PC-3 (cell line): ENCODE data around the gene LRRC7. TPM values are rescaled to one million over a fixed set of nuclear protein-coding genes. Genes with fewer than 3 reads are reported as not detected.

ENCODE experiments used
- ATAC-seq: fragments of 200-7000 bp; cut with Tn5 transposase; 2 replicates; pipeline ENCODE4 v1.9.1; 2020; ENCODE audit warnings: mild to moderate bottlenecking, moderate library complexity
- BruUV-seq: library from RNA; stranded (reverse); fragments of 400-500 nt; replicated peaks from 2 replicates; lab custom pipeline; 2021; lab: Mats Ljungman, UMichigan
- CTCF ChIA-PET: fragments of 300-600 bp; sonication (Branson Sonifier 250); formaldehyde crosslinking; loops from one replicate; lab custom pipeline; 2022; ENCODE audit warnings: antibody characterized with exemption; lab: Charles Lee
- POLR2A ChIA-PET: fragments of 300-600 bp; sonication (Branson Sonifier 250); formaldehyde crosslinking; loops from one replicate; lab custom pipeline; 2022; ENCODE audit warnings: antibody characterized with exemption; ENCODE audit not compliant: unreplicated experiment; lab: Charles Lee
- DNase-seq: peaks from one replicate; pipeline ENCODE4 v3.0.0-alpha.2; 2015
- H2AFZ ChIP-seq: fragments of 300-600 bp; sonication (generic); 2 replicates; pipeline ENCODE4 v1.6.0; 2016; ENCODE audit warnings: antibody characterized with exemption, low read length
- H3F3A ChIP-seq: fragments of 300-600 bp; sonication (generic); one replicate; pipeline ENCODE4 v1.6.0; 2017; ENCODE audit warnings: antibody characterized with exemption, low read length, control low read depth, mild to moderate bottlenecking; ENCODE audit not compliant: unreplicated experiment
- H3K27ac ChIP-seq: fragments of 300-600 bp; sonication (generic); 2 replicates; pipeline ENCODE4 v1.5.1; 2016; ENCODE audit warnings: mild to moderate bottlenecking, low read length
- H3K27me3 ChIP-seq: fragments of 300-600 bp; sonication (generic); 2 replicates; pipeline ENCODE4 v1.6.1; 2016; ENCODE audit warnings: low read length, mixed read lengths
- H3K36me3 ChIP-seq: fragments of 300-600 bp; sonication (generic); 2 replicates; pipeline ENCODE4 v1.6.1; 2016; ENCODE audit warnings: low read depth, mixed run types, low read length, mixed read lengths
- H3K4me1 ChIP-seq: fragments of 300-600 bp; sonication (generic); 2 replicates; pipeline ENCODE4 v1.5.1; 2016; ENCODE audit warnings: low read length; ENCODE audit not compliant: insufficient read depth
- H3K4me2 ChIP-seq: fragments of 300-600 bp; sonication (generic); 2 replicates; pipeline ENCODE4 v1.6.0; 2016; ENCODE audit warnings: low read length
- H3K4me3 ChIP-seq: fragments of 300-600 bp; sonication (generic); 2 replicates; pipeline ENCODE4 v1.5.1; 2016; ENCODE audit warnings: mild to moderate bottlenecking, low read length, mixed read lengths
- H3K79me2 ChIP-seq: fragments of 300-600 bp; sonication (generic); 2 replicates; pipeline ENCODE4 v1.6.1; 2017; ENCODE audit warnings: low read length, mixed read lengths
- H3K9ac ChIP-seq: fragments of 300-600 bp; sonication (generic); 2 replicates; pipeline ENCODE4 v1.6.0; 2016; ENCODE audit warnings: mild to moderate bottlenecking, low read length
- H3K9me2 ChIP-seq: fragments of 300-600 bp; sonication (generic); replicated peaks from 2 replicates; pipeline ENCODE4 v1.6.1; 2016; ENCODE audit warnings: mixed run types, low read length, mixed read lengths
- H3K9me3 ChIP-seq: fragments of 300-600 bp; sonication (generic); 2 replicates; pipeline ENCODE4 v1.6.1; 2016; ENCODE audit warnings: low read length, mixed read lengths
- H4K20me1 ChIP-seq: fragments of 300-600 bp; sonication (generic); 2 replicates; pipeline ENCODE4 v1.6.1; 2016; ENCODE audit warnings: low read length, mixed read lengths
- CTCF ChIP-seq: fragments of 300-600 bp; sonication (generic); conservative IDR thresholded peaks from 2 replicates; pipeline ENCODE4 v1.5.1; 2017; ENCODE audit warnings: antibody characterized with exemption, low read depth, mild to moderate bottlenecking, low read length
- EZH2 ChIP-seq: fragments of 300-600 bp; sonication (generic); IDR thresholded peaks from one replicate; pipeline ENCODE4 v1.6.1; 2017; ENCODE audit warnings: antibody characterized with exemption, mild to moderate bottlenecking, low read length; ENCODE audit not compliant: unreplicated experiment
- EZH2phosphoT487 ChIP-seq: fragments of 300-600 bp; sonication (generic); IDR thresholded peaks from 2 replicates; pipeline ENCODE4 v1.6.1; 2018; ENCODE audit warnings: mild to moderate bottlenecking, antibody characterized with exemption, low read length, borderline replicate concordance
- intact Hi-C: fragments of 100-400 bp; cut with micrococcal nuclease; formaldehyde crosslinking; loops from 2 replicates; pipeline ENCODE4 v1.9.0; 2023
- total RNA-seq: library from RNA; depleted of rRNA; stranded (reverse); fragments of >200 nt; gene quantifications from 2 replicates; pipeline ENCODE4 v1.2.3, GENCODE V29; 2014

Gene LRRC7
- total RNA-seq, 1 experiment from 2014 or later: 0.04 TPM

- CTCF ChIA-PET: no interaction called here
- Histone ChIP-seq H3K27ac (no peak overlapping the region), H2AFZ (no peak overlapping the region), H3K9ac (no peak overlapping the region), H3K9me3 (no peaks in the 10 kb centered on the region), H3K4me2 (no peak overlapping the region), H3K79me2 (no peaks in the 10 kb centered on the region), H3F3A (no peaks in the 10 kb centered on the region), H3K27me3 (peaks cover 11% of the 10 kb centered on the region), H3K4me3 (no peak overlapping the region), H4K20me1 (no peaks in the 10 kb centered on the region), H3K9me2 (0 out of 2 replicates have a peak, but pooled peaks cover 3% of the 10 kb centered on the region), H3K4me1 (no peaks in the 10 kb centered on the region), H3K36me3 (no peaks in the 10 kb centered on the region)
- POLR2A ChIA-PET: no interaction called here
- TF ChIP-seq EZH2: no peak
- TF ChIP-seq EZH2phosphoT487: no peak
- no peak for TF ChIP-seq CTCF
- DNase-seq: no peak
- intact Hi-C loops: no loop called here
- ATAC-seq: no peak
- BruUV-seq: no TSS peak
These were observed 536.0 kb downstream of the LRRC7 start for GRCh38 chr1:70103770-70104169.

GRCh38 chr1:70109241-70109640 is 541.5 kb downstream of the LRRC7 start:
- Histone ChIP-seq H3K79me2 (no peaks in the 10 kb centered on the region), H3K4me1 (no peaks in the 10 kb centered on the region), H3K27me3 (no peaks in the 10 kb centered on the region), H3K9me3 (no peaks in the 10 kb centered on the region), H3K4me2 (no peak overlapping the region), H4K20me1 (no peaks in the 10 kb centered on the region), H3K9ac (no peak overlapping the region), H3K36me3 (no peaks in the 10 kb centered on the region), H2AFZ (no peak overlapping the region), H3K9me2 (no peaks in the 10 kb centered on the region), H3F3A (no peaks in the 10 kb centered on the region), H3K4me3 (no peak overlapping the region), H3K27ac (no peak overlapping the region)
- ChIA-PET POLR2A (no interaction called here), CTCF (no interaction called here)
- intact Hi-C loops: no loop called here
- ATAC-seq (no peak), DNase-seq (no peak)
- no TSS peak for BruUV-seq
- TF ChIP-seq CTCF: no peak
- no peak for TF ChIP-seq EZH2
- no peak for TF ChIP-seq EZH2phosphoT487

- no peak for ATAC-seq
- DNase-seq: no peak
- Histone ChIP-seq H3K4me1 (no peaks in the 10 kb centered on the region), H3K9ac (no peak overlapping the region), H3K79me2 (no peaks in the 10 kb centered on the region), H3K27me3 (peaks cover 7% of the 10 kb centered on the region), H3K4me2 (no peak overlapping the region), H3K36me3 (no peaks in the 10 kb centered on the region), H3K9me2 (no peaks in the 10 kb centered on the region), H3K27ac (no peak overlapping the region), H2AFZ (no peak overlapping the region), H3F3A (no peaks in the 10 kb centered on the region), H3K4me3 (no peak overlapping the region), H4K20me1 (no peaks in the 10 kb centered on the region), H3K9me3 (no peaks in the 10 kb centered on the region)
- no TSS peak for BruUV-seq
- intact Hi-C loops: no loop called here
- ChIA-PET POLR2A (no interaction called here), CTCF (interaction anchor here (0.6 kb wide), 1 partner anchor 399 kb away, joined by 3 read pairs; no protein-coding TSS in a partner anchor)
- TF ChIP-seq CTCF (peak; percentile 51), EZH2phosphoT487 (no peak), EZH2 (no peak)
These were observed 545.1 kb downstream of the LRRC7 start for GRCh38 chr1:70112838-70113237.
